AG04449 (cell line): Measurements from ENCODE around the gene LYST.

Source experiments
- CTCF ChIA-PET: fragments of 350-600 bp; formaldehyde crosslinking; extraction: SDS; loops from one replicate; lab custom pipeline; 2021; ENCODE audit warnings: antibody characterized with exemption; lab: Yijun Ruan, JAX
- POLR2A ChIA-PET: fragments of 400-600, 350-600 bp; formaldehyde crosslinking; extraction: SDS; loops from one replicate; lab custom pipeline; 2020; ENCODE audit warnings: antibody characterized with exemption, inconsistent platforms; lab: Yijun Ruan, JAX
- DNase-seq: peaks from one replicate; pipeline ENCODE4 v3.0.0-alpha.2; 2010; ENCODE audit warnings: low read depth, low spot score
- H3K4me3 ChIP-seq: 2 replicates; pipeline ENCODE4 v1.5.1; 2011; ENCODE audit warnings: low read depth, mild to moderate bottlenecking, control low read depth, low read length
- TF ChIP-seq, protein P1 (sequence below): IDR thresholded peaks from one replicate; pipeline ENCODE4 v1.5.1; 2011; ENCODE audit warnings: mild to moderate bottlenecking, moderate library complexity, low read length, control low read depth, inconsistent platforms; ENCODE audit not compliant: insufficient read depth; ENCODE audit errors: missing control alignments

The LYST gene

GRCh38 chr1:235659186-235659771 lies 207.4 kb downstream of the LYST start:
- ChIA-PET CTCF (interaction anchor here (1.1 kb wide), 1 partner anchor 145 kb away, joined by 3 read pairs; no protein-coding TSS in a partner anchor), POLR2A (no interaction called here)
- no peak for DNase-seq

DNA sequence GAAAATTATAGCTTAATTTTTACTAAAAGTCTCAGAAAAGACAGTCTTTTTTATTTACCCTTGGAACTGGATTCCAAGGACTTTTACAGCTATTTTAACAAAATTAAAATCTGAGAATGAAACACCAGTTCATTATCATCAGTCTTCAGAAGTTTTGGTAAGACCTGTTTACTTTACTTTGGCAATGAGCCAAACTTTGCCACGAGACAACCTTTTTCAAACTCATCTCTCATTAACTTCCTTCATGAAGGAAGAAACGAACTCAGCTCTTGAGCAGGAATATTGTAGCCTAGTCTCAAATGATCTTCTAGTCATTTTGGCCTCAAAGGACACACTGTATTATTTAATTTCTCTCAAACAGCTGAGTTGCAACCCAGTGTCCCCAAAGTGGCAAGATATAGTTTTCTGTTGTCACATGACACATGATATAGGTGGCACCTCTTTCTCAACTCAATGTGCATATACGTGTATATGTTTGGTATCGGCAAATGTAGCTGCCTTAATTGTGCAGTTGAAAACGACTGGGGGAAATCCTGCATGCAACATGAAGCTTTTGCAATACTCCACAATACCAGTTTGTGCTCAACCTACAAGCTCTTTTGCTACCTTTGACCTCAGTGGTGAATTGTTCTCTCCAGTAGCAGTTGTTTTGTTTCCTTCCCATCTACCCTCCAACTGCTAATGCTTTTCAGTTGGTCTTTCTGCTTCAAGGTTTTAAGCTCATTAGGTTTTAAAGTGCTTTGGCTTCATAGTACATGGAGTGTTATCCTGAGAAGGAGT lies 208.8 kb downstream of the LYST start:
- DNase-seq = no peak
- POLR2A ChIA-PET = no interaction called here
- CTCF ChIA-PET = interaction anchor here (1.1 to 1.4 kb wide), 2 partner anchors 17 to 144 kb away, joined by 3 to 4 read pairs; no protein-coding TSS in a partner anchor
- no peak overlapping the region for H3K4me3 ChIP-seq
- TF ChIP-seq, protein P1, sequence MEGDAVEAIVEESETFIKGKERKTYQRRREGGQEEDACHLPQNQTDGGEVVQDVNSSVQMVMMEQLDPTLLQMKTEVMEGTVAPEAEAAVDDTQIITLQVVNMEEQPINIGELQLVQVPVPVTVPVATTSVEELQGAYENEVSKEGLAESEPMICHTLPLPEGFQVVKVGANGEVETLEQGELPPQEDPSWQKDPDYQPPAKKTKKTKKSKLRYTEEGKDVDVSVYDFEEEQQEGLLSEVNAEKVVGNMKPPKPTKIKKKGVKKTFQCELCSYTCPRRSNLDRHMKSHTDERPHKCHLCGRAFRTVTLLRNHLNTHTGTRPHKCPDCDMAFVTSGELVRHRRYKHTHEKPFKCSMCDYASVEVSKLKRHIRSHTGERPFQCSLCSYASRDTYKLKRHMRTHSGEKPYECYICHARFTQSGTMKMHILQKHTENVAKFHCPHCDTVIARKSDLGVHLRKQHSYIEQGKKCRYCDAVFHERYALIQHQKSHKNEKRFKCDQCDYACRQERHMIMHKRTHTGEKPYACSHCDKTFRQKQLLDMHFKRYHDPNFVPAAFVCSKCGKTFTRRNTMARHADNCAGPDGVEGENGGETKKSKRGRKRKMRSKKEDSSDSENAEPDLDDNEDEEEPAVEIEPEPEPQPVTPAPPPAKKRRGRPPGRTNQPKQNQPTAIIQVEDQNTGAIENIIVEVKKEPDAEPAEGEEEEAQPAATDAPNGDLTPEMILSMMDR = no peak

More at GRCh38 chr1:235659186-235659771, 207.4 kb downstream of the LYST start:
- TF ChIP-seq, protein P1 = no peak
- H3K4me3 ChIP-seq = no peak overlapping the region

DNA sequence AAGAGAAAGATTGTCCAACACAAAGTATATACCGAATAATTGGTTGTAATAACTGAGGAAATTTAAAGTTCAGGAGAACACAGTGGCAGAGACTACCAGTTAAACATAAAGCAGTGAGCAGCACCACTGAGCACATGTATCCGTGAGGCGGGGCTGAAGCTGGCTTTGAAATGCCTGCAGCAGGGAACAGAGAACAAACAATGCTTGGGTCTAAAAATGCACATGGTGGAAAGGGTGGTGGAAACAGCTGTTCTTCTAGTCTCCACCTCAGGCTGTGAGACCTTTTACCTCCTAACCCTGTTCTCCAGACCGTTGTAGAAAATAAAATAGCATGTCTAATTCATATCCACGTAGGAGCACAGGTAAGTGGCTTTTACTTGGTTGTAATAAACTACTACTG lies 209.4 kb downstream of the LYST start:
- TF ChIP-seq, protein P1 = no peak
- ChIA-PET CTCF (interaction anchor here (1.4 kb wide), 1 partner anchor 17 kb away, joined by 4 read pairs; no protein-coding TSS in a partner anchor), POLR2A (no interaction called here)
- DNase-seq = no peak
- H3K4me3 ChIP-seq = no peak overlapping the region

- no peak for DNase-seq
- ChIA-PET CTCF (no interaction called here), POLR2A (no interaction called here)
- no peak overlapping the region for H3K4me3 ChIP-seq
- TF ChIP-seq, protein P1 = no peak
Measured at GRCh38 chr1:235652364-235652763, 214.3 kb downstream of the LYST start.

DNA sequence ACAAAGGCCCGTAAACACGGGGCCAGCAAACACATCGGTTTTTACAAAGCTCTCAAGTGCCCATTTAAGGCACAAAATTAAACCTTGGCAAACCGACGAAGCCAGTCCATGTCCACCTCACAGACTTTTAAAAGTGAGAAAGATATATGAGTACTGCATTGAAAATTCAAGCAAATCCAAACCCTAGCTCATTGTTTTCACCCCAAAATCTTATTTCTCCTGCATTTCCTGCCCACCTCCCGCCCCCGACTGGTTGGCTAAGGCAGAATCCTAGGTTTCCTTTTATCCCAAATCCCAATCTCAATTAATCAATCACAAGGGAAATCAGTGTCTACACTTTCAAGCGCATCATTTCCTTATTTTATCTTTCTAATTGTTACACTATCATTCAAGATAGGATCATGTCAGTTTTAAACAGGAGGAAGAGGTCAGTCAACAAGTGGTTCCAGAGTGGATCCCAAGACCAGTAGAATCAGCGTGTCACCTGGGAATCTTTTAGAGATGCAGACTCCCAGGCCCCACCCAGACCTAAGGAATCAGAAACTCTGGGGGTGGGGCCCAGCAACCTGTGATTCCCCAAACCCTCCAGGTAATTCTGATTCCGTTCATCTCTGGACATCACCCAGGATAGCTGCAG lies 215.4 kb downstream of the LYST start:
- TF ChIP-seq, protein P1 = no peak
- DNase-seq = no peak
- H3K4me3 ChIP-seq = no peak overlapping the region
- ChIA-PET CTCF (interaction anchor here (0.6 kb wide), 1 partner anchor 559 kb away, joined by 4 read pairs; no protein-coding TSS in a partner anchor), POLR2A (interaction anchor here (0.6 kb wide), 1 partner anchor 141 kb away, joined by 3 read pairs; no protein-coding TSS in a partner anchor)
